HuH-7 (cell line): ENCODE data around the gene BTN1A1.
"Not testable (repeated sequence)": the region's sequence is repeated elsewhere in the genome, so short reads cannot be mapped to it uniquely, and the experiment has no call there.

Experiments
- DNase-seq: peaks from one replicate; pipeline ENCODE4 v3.0.0; 2011; ENCODE audit warnings: low spot score

The BTN1A1 gene

GRCh38 chr6:26511033-26511432 lies 10.9 kb downstream of the BTN1A1 start:
- DNase-seq: not testable (repeated sequence)

GRCh38 chr6:26514984-26515383 lies 14.9 kb downstream of the BTN1A1 start:
- DNase-seq: peak; percentile 59

- DNase-seq: no peak
These were observed 16.7 kb downstream of the BTN1A1 start for GRCh38 chr6:26516481-26517427.

GRCh38 chr6:26519359-26519758 lies 19.3 kb downstream of the BTN1A1 start:
- no peak for DNase-seq

GRCh38 chr6:26520237-26520849 lies 20.2 kb downstream of the BTN1A1 start:
- peak; percentile 46 for DNase-seq

- DNase-seq: peak; percentile 72
These were observed 20.9 kb downstream of the BTN1A1 start for GRCh38 chr6:26520850-26521599.

- DNase-seq: peak; percentile 63
These were observed 21.7 kb downstream of the BTN1A1 start for GRCh38 chr6:26521600-26522391.

GRCh38 chr6:26522486-26523228 lies 22.6 kb downstream of the BTN1A1 start:
- DNase-seq: not testable (repeated sequence)

- not testable (repeated sequence) for DNase-seq
These were observed 24.2 kb downstream of the BTN1A1 start for GRCh38 chr6:26524314-26524713.

GRCh38 chr6:26524722-26525370 lies 24.7 kb downstream of the BTN1A1 start:
- DNase-seq: no peak

- no peak for DNase-seq
These were observed 25.7 kb downstream of the BTN1A1 start for GRCh38 chr6:26525838-26526237.

GRCh38 chr6:26526928-26527327 lies 26.8 kb downstream of the BTN1A1 start:
- DNase-seq: no peak

GRCh38 chr6:26530203-26530602 lies 30.1 kb downstream of the BTN1A1 start:
- DNase-seq: no peak

GRCh38 chr6:26531897-26532296 lies 31.8 kb downstream of the BTN1A1 start:
- DNase-seq: no peak

- no peak for DNase-seq
These were observed 32.8 kb downstream of the BTN1A1 start for GRCh38 chr6:26532699-26533531.

- no peak for DNase-seq
These were observed 33.4 kb downstream of the BTN1A1 start for GRCh38 chr6:26533532-26533931.

- no peak for DNase-seq
These were observed 34.8 kb downstream of the BTN1A1 start for GRCh38 chr6:26534681-26535465.

- DNase-seq: no peak
These were observed 36.6 kb downstream of the BTN1A1 start for GRCh38 chr6:26536571-26537159.
